HG03095 (cell line): Measurements from ENCODE around the gene PRIMA1.

Source experiments
- ATAC-seq: cut with Tn5 transposase; IDR thresholded peaks from one replicate; pipeline ENCODE4 v1.9.1; 2021; ENCODE audit warnings: moderate library complexity; ENCODE audit not compliant: unreplicated experiment

PRIMA1 gene

GRCh38 chr14:93759719-93760307, 28.5 kb downstream of the PRIMA1 start:
- no peak for ATAC-seq

GRCh38 chr14:93757206-93757605, 31.1 kb downstream of the PRIMA1 start:
- no peak for ATAC-seq

- no peak for ATAC-seq
Observed at GRCh38 chr14:93753647-93754046, 34.6 kb downstream of the PRIMA1 start.

- ATAC-seq: no peak
Observed at GRCh38 chr14:93752980-93753561, 35.2 kb downstream of the PRIMA1 start.

- no peak for ATAC-seq
Observed at GRCh38 chr14:93751946-93752655, 36.2 kb downstream of the PRIMA1 start.

- no peak for ATAC-seq
Observed at GRCh38 chr14:93749076-93749420, 39.2 kb downstream of the PRIMA1 start.

- no peak for ATAC-seq
Observed at GRCh38 chr14:93748208-93749075, 39.8 kb downstream of the PRIMA1 start.

GRCh38 chr14:93747560-93747959, 40.7 kb downstream of the PRIMA1 start:
- ATAC-seq: no peak

GRCh38 chr14:93747102-93747501, 41.2 kb downstream of the PRIMA1 start:
- ATAC-seq: no peak

GRCh38 chr14:93745603-93746273, 42.5 kb downstream of the PRIMA1 start:
- ATAC-seq: no peak

GRCh38 chr14:93744876-93745275, 43.4 kb downstream of the PRIMA1 start:
- no peak for ATAC-seq

- no peak for ATAC-seq
Observed at GRCh38 chr14:93744176-93744575, 44.1 kb downstream of the PRIMA1 start.

- ATAC-seq: no peak
Observed at GRCh38 chr14:93743270-93744060, 44.8 kb downstream of the PRIMA1 start.

GRCh38 chr14:93742761-93743160, 45.5 kb downstream of the PRIMA1 start:
- no peak for ATAC-seq

GRCh38 chr14:93741556-93742230, 46.6 kb downstream of the PRIMA1 start:
- no peak for ATAC-seq

- no peak for ATAC-seq
Observed at GRCh38 chr14:93737634-93738033, 50.7 kb downstream of the PRIMA1 start.

- ATAC-seq: no peak
Observed at GRCh38 chr14:93736378-93737014, 51.8 kb downstream of the PRIMA1 start.

- no peak for ATAC-seq
Observed at GRCh38 chr14:93735206-93735605, 53.1 kb downstream of the PRIMA1 start.
